HG03558 (cell line): ENCODE measurements around the gene FAM83F.
A peak's percentile ranks its signal among the peaks of the same experiment; 100 is the strongest.

Experiments used
- ATAC-seq: cut with Tn5 transposase; IDR thresholded peaks from one replicate; pipeline ENCODE4 v1.9.1; 2021; ENCODE audit warnings: moderate number of reproducible peaks; ENCODE audit not compliant: unreplicated experiment; ENCODE audit errors: extremely low read depth

The FAM83F gene

DNA sequence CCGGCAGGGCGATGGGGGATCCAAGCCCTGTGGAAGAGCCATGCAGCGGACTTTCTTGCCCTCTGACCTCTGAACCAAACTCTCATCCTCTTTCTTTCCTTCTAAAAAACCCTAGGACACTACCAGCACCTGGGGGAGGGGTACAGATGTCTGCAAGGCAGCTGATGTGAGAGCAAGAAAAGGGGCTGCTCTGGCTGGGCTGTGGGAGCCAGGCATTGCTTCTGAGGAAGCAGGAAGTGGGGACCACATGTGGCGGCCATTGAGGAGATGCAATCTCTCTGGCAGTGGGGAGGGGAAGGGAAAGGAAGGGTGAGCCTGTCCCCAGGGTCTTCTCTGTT is 36.0 kb downstream of the FAM83F start:
- ATAC-seq: no peak

DNA sequence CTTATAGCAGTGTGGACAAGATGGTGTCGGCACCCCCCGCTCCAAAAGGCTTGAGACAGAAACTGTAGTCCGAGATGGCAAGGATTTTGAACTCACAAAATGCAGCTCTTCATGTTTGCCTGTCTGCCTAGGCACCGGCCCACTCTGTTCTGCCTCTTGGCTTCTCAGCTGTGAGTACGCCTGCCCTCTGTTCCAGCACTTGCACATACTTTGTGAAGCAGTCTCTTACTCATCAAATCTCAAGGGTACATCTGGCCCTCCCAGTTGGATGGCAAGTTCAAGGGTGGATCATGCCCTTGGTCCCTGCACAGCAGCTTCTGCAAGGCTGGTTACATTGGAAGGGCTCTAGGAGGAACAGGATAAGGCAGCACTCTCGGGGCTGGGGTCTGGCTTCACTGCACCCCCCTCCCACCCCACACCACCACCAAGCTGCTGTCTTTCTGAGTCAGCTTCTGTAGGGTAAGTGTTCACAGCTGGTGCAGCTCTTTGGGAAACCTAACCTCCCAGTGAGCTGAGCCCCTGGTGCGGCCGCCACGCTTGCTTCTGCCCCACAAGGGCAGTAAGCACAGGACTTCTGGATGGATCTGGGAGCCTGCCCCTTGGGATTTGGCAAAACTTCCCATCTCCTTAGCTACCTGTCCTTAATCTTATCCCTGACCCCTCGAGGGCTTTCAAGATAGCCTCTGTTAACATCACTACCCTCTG is 37.2 kb downstream of the FAM83F start:
- no peak for ATAC-seq

DNA sequence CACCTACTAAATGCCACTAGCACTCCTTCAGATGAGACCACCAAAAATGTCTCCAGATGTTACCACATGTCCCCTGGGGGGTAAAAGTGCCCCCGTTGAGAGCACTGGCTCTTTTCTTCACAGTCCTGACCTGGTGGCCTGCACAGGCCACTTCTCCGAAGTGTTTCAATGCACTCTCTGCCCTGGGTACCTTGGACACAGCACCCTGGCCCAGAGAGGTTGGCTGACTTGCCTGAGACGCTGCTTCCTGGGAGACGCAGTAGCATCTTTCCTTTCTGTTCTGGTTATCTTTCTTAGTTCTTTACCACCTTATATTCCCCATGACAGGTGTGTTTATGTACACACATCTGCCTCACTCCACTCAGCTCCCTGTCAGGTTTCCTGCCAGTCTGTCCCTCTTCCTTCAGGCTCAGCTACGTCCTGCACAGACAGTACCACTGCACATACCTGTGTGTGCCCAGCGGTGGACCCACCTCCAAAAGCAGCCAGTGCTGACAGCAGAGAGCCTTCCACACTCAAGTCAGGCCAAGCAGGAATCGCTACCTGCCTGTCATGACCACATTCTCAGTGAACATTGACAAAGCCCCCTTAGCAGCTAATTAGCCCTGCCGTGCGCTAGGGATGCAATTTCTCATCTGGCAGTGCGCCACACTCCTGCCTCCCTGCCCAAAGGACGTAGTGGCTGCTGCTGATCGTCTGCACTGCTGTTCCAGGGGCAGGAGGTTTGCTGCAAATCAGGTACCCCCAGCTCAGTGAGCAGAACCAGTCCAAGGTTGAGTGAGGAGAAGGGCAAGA is 39.0 kb downstream of the FAM83F start:
- ATAC-seq: no peak

DNA sequence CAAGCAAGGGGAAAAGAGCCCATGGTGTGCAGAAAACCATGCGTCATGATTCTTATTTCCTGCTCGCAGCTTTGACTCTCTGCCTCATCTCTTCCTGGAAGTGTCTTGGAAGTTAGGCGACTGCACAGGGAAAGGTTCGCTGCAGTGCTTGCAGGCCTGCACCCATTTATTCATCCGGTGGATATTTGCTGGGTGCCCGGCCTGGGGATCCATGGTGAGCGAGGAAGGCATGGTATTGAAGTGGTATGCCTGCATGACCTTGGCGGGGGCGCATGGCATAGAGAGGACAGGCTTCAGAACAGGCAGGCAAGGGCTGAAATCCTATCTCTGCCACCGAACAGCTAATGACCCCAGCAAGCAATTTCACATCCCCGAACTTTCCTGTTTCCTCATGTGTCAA is 40.6 kb downstream of the FAM83F start:
- ATAC-seq: no peak

DNA sequence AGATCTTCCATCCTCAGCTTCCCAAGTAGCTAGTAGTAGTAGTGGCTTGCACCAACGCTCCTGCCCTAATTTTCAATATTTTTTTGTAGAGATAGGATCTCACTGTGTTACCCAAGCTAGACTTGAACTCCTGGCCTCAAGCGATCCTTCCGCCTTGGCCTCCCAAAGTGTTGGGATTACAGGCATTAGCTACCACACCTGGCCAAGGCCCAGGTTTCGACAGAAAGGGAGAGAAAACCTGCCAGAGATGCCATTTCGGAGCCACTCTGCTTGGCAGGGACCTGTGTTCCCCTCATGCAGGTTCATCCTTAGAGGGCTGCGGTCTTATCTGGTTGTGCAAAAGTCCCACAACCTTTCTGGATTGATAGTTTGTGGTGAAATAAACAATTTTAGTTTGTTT is 41.4 kb downstream of the FAM83F start:
- ATAC-seq: no peak

DNA sequence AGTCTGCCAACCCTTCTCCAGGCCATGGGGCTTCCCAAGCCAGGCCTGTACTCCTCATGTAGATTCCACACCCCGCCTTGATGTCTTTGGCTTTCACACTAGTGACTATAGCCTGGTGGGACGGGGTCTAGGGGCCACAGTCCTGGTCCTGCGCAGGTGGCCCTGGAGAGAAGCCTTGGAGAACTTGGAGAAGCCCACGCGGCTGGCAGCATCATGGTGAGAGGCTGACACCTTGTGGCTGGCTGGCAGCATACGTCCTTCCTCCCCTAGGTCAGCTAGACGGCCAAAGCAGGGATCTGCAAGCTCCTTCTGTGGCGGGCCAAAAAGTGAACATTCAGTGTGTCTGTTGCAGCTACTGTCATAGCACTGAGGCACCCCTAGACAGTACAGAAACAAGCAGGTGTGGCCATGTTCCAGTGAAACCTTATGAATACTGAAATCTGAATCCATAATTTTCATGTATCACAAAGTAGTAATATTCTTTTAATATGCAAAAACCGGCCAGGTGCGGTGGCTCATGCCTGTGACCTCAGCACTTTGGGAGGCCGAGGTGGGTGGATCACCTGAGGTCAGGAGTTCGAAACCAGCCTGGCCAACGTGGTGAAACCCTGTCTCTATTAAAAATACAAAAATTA is 42.0 kb downstream of the FAM83F start:
- ATAC-seq: no peak

DNA sequence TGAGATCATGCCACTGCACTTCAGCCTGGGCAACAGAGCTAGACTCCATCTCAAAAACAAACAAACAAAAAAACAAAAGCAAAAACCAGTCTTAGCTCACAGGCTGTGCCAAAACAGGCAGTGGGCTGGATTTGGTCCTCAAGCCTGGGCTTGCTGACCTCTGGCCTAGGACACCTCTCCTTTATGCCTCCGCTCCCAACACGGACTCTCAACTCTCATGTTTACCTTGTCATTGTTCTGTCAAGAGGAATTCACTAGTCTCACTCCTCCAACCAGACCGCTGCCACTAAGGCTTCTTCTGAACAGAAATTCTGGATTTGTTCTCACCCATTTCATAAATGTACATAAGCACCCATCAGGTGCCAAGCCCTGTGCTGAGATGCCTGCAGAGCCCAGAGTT is 42.6 kb downstream of the FAM83F start:
- ATAC-seq: no peak

DNA sequence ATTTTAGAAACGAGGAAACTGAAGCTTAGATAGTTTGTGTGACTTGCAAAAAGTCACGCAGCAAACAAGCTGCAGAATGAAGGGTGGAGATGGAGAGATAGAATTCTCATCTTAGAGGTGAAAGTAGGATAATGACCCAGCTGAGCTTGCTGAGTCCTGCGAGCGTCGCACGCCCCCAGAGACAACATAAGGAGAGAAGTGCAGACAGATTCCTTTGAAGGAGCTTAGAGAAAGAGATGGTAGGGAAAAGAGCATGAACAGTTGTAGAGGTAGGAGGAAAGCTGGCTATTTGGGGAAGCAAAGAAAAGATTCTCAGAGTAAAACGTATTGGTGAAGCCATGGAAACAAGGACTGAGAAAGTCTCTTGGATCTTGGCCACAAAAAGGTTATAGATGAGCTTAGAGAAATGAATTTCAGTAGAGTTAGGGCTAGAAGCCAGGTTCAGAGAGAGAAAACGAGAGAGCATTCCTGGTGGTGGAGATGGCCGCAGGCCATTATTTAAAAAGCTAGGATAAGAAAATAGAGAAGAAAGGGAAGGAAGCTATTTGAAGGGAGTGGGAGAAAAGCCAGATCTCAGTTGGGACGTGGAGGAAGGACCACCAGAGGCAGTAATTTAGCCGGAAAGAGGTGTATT is 44.8 kb downstream of the FAM83F start:
- ATAC-seq: no peak

DNA sequence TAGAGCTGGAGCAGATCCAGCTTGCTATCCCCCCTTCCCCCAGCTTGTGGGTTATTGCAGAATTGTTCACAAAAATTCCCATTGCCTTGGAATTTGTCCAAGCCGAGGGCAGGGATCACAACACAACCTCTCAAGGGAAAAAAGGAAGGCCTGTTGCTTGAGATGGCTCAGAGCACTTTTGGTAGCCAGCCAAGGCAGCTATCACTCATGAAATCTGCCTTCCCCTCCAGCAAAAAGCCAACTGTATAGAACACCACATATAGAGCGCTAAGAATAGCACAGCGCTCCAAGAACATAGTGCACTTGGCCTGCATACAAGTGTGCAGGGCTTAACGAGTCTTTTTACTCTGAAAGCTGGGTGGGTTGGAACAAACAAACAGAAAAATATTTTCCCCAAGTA is 46.2 kb downstream of the FAM83F start:
- no peak for ATAC-seq

DNA sequence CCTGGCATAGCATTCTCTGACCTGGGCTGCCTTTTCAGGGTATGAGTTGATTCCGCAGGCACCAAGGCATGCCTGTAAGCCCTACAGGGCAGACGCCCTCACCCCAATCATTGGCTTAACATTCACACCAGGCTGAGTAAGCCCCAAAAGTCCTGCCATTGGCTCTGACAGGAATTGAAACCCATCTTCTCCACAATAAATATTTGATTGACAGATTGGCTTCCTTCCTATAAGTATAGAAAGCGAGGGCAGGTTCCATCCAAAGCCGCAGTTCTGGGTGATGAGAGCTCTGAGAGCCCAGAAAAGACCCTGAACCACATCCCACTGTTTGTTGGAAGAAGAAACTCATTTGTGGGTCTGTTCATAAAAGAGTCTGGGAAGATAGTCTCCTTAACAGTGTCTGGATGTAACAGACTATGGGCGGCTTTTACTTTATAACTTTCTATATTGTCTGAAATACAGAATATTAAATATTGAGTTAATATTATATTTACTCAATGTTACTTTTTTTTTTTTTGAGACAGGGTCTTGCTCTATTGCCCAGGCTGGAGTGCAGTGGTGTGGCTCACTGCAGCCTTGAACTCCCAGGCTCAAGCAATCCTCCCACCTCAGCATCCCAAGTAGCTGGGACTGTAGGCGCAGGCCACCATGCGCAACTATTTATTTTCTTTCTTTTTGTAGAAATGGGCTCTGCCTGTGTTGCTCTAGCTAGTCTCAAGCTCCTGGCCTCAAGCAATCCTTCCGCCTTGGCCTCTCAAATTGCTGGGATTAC is 46.8 kb downstream of the FAM83F start:
- ATAC-seq: no peak

DNA sequence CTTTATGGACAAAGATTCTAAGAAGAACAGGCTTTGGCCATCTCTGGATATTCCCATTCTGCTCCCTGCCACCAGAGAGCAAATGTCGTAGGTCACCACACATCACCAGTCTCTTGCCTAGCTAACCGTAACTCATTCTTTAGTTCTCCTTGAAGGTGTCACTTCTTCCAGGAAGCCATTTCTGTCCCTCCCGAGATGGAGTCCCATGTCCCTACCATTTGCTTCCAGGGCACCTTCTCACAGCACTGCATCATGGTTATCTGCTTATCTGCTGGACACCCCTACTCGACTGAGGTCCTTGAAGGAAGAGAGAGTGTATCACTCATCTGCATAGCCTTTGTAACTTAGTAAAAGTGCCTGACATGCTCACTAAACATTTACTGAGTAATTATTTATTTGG is 47.6 kb downstream of the FAM83F start:
- no peak for ATAC-seq

DNA sequence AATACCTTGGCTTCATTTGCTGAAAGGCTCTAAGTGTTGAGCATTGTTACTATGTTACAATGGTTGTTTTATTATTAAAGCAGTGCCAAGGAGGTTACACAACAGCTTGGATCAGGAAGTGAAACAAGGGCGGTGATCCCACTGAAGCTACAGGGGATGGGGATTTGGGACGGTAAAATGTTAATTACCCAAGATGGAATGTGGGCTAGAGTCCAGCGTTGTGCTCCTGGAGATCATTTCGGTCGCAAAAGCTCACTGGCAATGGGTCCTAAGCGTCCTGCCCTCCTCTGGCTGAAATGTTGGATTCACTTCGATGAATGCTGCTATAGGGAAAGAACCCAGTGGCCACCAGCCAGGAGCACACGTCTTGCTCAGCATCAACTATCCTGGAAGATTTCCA is 48.3 kb downstream of the FAM83F start:
- ATAC-seq: no peak

DNA sequence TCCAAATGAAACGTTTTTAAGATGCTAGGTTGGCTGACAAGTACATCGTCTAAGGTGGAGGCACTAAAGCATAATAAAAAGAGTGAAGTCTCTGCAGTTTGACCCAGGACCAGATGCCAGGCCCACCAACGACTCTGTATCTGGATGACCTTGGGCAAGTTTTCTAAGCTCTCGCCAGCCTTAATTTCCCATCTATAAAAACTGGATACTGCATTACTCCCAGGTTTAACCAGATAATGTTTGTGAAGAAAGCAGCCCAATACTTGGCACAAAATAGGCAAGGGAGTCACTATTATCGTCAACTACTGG is 49.0 kb downstream of the FAM83F start:
- ATAC-seq: no peak

DNA sequence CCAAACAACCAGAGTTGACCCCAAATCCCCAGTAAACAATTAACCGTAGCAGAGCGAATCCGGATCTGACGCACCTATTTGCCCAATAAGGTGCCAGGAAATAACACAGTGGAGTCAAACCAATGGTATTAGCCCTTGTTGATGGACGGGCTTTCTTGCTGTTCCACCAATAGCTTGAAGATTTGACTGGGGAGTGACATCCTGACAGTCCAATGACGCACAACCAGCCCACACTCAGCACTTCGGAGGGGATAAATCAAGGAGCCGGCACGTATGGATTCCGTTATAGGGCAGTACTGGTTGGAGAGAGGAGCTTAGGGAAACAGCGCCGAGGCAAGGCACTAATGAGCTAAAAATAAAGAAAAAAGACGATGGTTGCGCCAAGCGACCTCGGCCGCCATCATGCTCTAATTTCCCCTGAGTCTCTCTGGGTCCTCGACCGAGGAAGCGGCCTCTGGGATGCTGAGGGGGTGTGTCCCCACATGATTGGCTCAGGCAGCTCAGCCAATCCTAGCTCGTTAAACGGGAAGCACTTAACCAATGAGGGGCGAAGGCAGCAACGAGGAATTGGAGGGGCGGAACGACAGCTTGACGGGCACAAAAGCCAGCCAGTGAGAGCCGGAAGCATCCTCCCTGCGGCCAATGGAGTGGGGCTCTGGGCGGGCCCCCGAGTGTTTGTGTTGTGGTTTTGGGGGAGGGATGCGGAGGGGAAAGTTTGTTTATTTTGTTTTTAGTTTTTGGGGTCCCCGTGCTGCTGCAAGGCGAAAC is 49.5 kb downstream of the FAM83F start:
- peak; percentile 46 for ATAC-seq

DNA sequence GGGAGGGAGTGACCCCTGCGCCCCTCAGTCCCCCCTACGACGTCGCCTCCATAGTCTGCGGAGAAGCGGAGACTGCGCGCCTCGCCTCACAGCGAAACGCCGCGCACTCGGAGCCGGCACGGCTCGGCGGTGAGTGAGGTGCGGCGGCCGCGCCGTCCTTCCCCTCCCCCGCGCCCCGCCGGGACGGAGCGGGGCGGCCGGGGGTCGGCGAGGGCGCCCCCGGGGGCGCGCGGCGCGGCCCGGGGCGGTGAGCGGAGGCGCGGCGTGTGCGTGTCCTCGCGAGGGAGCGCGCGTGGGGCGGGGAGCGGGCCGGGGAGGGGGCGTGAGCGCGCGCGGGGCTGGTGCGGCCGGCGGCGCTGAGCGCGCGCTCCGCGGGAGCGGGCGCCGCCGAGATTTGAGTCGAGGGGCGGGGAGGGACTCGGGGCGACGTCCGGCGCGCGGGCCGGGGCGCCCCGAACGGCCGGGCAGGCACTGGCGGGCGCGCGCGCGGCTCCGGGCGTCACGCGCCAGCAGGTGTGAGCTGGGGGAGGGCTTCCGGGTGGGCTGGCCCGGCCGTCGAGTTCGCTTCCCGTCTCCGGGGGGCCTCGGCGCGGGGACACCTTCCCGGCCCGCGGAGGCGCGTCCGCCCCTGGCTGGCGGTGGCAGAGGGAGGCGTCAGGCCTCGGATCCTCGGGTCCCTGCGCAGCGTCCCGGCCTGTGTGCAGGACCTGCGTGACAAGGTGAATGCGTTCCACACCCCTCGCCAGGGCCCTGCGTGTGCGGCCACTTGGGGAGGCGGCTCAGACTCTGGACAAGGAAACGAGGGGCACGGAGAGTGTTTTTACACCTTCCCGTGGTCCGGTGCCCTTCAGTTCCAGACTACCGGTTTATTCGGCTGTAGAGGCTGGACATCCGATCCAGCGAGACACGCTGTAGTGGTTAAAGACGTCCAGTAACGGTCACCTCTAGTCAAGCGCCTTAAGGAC is 50.4 kb downstream of the FAM83F start:
- peak; percentile 4 for ATAC-seq

DNA sequence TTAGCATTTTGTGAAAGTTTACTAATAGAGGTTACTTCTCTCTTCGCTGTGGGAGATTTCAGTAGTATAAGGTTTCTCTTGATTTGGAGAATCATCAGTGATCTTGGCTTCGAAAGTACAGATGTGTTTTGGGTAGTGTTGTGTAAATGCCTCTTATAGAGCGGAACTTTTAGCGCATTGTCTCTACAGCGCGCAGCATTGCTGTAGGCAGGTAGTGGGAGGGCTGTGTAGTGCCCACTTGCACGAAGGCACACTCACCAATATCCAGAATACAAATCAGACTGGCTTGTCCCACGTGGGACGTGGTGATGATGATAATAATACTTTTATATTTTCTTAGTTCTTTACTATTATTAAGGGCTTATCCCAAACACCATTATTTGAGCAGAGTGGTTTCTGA is 51.4 kb downstream of the FAM83F start:
- no peak for ATAC-seq

DNA sequence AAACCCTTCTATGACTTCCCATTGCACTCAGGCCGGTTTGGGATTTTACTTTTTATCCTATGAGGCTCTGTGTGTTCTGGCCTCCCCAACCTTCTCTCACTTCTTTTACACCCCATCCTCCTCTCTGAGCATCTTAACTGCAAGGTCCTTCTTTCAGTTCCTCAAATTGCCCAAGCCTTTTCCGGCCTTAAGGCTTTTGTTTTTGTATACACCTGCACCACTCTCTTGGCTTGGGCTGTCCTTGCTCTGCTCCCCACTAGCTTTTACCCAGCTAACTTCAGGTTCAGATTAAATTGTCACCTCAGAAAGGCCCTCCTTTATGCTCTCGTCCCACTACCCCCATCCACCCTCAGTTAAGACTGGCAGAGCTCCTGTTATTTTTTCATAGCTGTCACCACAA is 55.5 kb downstream of the FAM83F start:
- peak; percentile 65 for ATAC-seq

DNA sequence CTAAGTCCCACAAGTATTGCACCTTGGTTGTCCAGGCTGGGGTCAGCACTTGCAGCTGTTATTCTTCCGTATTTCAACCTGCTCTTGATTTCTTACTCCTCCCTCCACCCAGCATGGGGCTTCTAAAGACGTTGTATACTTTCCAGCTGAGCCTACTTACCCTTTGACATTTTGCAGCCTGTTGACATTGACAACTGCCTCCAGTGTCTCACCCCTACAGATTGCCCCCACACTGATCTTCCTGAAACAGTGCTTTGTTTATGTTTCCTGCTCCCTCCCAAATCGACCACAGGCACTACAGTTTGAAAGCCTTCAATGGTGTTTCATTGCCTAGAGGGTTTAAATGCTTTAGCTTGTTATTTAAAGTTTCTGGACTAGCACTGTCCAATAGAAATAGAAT is 56.6 kb downstream of the FAM83F start:
- no peak for ATAC-seq

DNA sequence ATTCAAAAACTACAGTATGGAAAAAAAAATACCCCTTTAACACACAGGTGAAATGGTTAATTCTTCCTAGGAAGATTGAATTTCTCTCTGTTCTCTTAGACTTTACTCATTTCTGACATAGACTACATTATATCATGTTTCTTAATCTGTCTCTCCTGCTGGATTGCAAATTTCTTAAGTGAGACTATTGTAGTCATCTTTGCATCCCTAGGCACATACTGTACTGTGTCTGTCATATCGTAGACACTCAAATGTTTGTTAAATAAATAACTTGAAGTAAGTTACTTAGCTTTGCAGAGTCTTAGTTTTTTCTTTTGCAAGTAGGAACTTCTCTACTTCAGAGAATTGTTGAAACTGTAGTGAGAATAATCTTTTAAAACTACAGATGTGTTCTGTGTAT is 58.7 kb downstream of the FAM83F start:
- no peak for ATAC-seq
